Measurements from ENCODE around the gene EXOC4. TPM values are rescaled to one million over a fixed set of nuclear protein-coding genes. Genes with fewer than 3 reads are reported as not detected.
A peak's percentile ranks its signal among the peaks of the same experiment; 100 is the strongest.

The EXOC4 gene
- total RNA-seq, 1 donor from 2014 or later = 94.0 TPM

GRCh38 chr7:133614251-133614650 is 361.4 kb downstream of the EXOC4 start:
- Mint-ChIP-seq H3K4me3 (ENCODE audit: unreplicated experiment) (no peak overlapping the region), H3K36me3 (ENCODE audit: low read depth, unreplicated experiment) (no peaks in the 10 kb centered on the region), H3K27me3 (ENCODE audit: unreplicated experiment) (no peaks in the 10 kb centered on the region), H3K9me3 (ENCODE audit: unreplicated experiment) (no peaks in the 10 kb centered on the region), H3K4me1 (ENCODE audit: unreplicated experiment) (peaks cover 38% of the 10 kb centered on the region), H3K27ac (ENCODE audit: unreplicated experiment) (peak overlapping the region; percentile 70)
- no peak for DNase-seq (ENCODE audit: low spot score)
- no peak for TF ChIP-seq CTCF (IDR thresholded peaks at IDR 0.05; ENCODE audit: unreplicated experiment)

- no peak overlapping the region for H3K4me3 Mint-ChIP-seq (ENCODE audit: unreplicated experiment)
- no peaks in the 10 kb centered on the region for H3K36me3 Mint-ChIP-seq (ENCODE audit: low read depth, unreplicated experiment)
- H3K27ac Mint-ChIP-seq (ENCODE audit: unreplicated experiment) = no peak overlapping the region
- no peak for DNase-seq (ENCODE audit: low spot score)
- TF ChIP-seq CTCF (IDR thresholded peaks at IDR 0.05; ENCODE audit: unreplicated experiment) = no peak
- H3K27me3 Mint-ChIP-seq (ENCODE audit: unreplicated experiment) = no peaks in the 10 kb centered on the region
- no peaks in the 10 kb centered on the region for H3K9me3 Mint-ChIP-seq (ENCODE audit: unreplicated experiment)
- peaks cover 17% of the 10 kb centered on the region for H3K4me1 Mint-ChIP-seq (ENCODE audit: unreplicated experiment)
These were observed 366.1 kb downstream of the EXOC4 start for GRCh38 chr7:133618970-133619369.

GRCh38 chr7:133619491-133619890 is 366.6 kb downstream of the EXOC4 start:
- no peak for DNase-seq (ENCODE audit: low spot score)
- no peaks in the 10 kb centered on the region for H3K27me3 Mint-ChIP-seq (ENCODE audit: unreplicated experiment)
- peaks cover 12% of the 10 kb centered on the region for H3K4me1 Mint-ChIP-seq (ENCODE audit: unreplicated experiment)
- H3K9me3 Mint-ChIP-seq (ENCODE audit: unreplicated experiment) = no peaks in the 10 kb centered on the region
- no peak for TF ChIP-seq CTCF (IDR thresholded peaks at IDR 0.05; ENCODE audit: unreplicated experiment)
- H3K36me3 Mint-ChIP-seq (ENCODE audit: low read depth, unreplicated experiment) = no peaks in the 10 kb centered on the region
- no peak overlapping the region for H3K4me3 Mint-ChIP-seq (ENCODE audit: unreplicated experiment)
- H3K27ac Mint-ChIP-seq (ENCODE audit: unreplicated experiment) = no peak overlapping the region

GRCh38 chr7:133623721-133624120 is 370.8 kb downstream of the EXOC4 start:
- Mint-ChIP-seq H3K27me3 (ENCODE audit: unreplicated experiment) (no peaks in the 10 kb centered on the region), H3K36me3 (ENCODE audit: low read depth, unreplicated experiment) (no peaks in the 10 kb centered on the region), H3K4me1 (ENCODE audit: unreplicated experiment) (peaks cover 3% of the 10 kb centered on the region), H3K9me3 (ENCODE audit: unreplicated experiment) (no peaks in the 10 kb centered on the region), H3K27ac (ENCODE audit: unreplicated experiment) (no peak overlapping the region), H3K4me3 (ENCODE audit: unreplicated experiment) (no peak overlapping the region)
- no peak for TF ChIP-seq CTCF (IDR thresholded peaks at IDR 0.05; ENCODE audit: unreplicated experiment)
- DNase-seq (ENCODE audit: low spot score) = no peak

GRCh38 chr7:133625046-133625445 is 372.2 kb downstream of the EXOC4 start:
- TF ChIP-seq CTCF (IDR thresholded peaks at IDR 0.05; ENCODE audit: unreplicated experiment) = no peak
- Mint-ChIP-seq H3K4me3 (ENCODE audit: unreplicated experiment) (no peak overlapping the region), H3K27ac (ENCODE audit: unreplicated experiment) (no peak overlapping the region), H3K36me3 (ENCODE audit: low read depth, unreplicated experiment) (no peaks in the 10 kb centered on the region), H3K9me3 (ENCODE audit: unreplicated experiment) (no peaks in the 10 kb centered on the region), H3K27me3 (ENCODE audit: unreplicated experiment) (no peaks in the 10 kb centered on the region), H3K4me1 (ENCODE audit: unreplicated experiment) (peaks cover 3% of the 10 kb centered on the region)
- DNase-seq (ENCODE audit: low spot score) = no peak
